Stimulated activated CD8-positive, alpha-beta memory T cell treated with anti-CD3 and anti-CD28 coated beads, Interleukin-7, amount 100 ng/mL, for 4 hours (primary cell): ENCODE results near the gene ECT2L.

Source experiments
- DNase-seq, 2 donors: peaks; one replicate each; pipeline ENCODE4 v3.0.0-alpha.2; 2020; ENCODE audit warnings: low read depth in 2 of 2

The ECT2L gene

GRCh38 chr6:138862456-138862855, 66.6 kb downstream of the ECT2L start:
- DNase-seq: no peak

GRCh38 chr6:138863321-138863720, 67.4 kb downstream of the ECT2L start:
- no peak for DNase-seq

GRCh38 chr6:138864343-138864890, 68.5 kb downstream of the ECT2L start:
- DNase-seq: no peak

- no peak for DNase-seq
Measured at GRCh38 chr6:138865480-138866109, 69.7 kb downstream of the ECT2L start.

- DNase-seq: no peak
Measured at GRCh38 chr6:138868181-138868580, 72.3 kb downstream of the ECT2L start.

- DNase-seq: no peak
Measured at GRCh38 chr6:138869398-138869797, 73.5 kb downstream of the ECT2L start.

GRCh38 chr6:138873191-138873590, 77.3 kb downstream of the ECT2L start:
- no peak for DNase-seq

- no peak for DNase-seq
Measured at GRCh38 chr6:138882369-138883017, 86.6 kb downstream of the ECT2L start.

GRCh38 chr6:138885156-138885819, 89.4 kb downstream of the ECT2L start:
- no peak for DNase-seq

- DNase-seq: no peak
Measured at GRCh38 chr6:138891255-138891986, 95.5 kb downstream of the ECT2L start.

GRCh38 chr6:138896104-138896756, 100.3 kb downstream of the ECT2L start:
- DNase-seq: no peak

GRCh38 chr6:138897031-138897430, 101.1 kb downstream of the ECT2L start:
- no peak for DNase-seq

GRCh38 chr6:138907167-138907566, 111.3 kb downstream of the ECT2L start:
- DNase-seq: no peak

GRCh38 chr6:138909511-138909910, 113.6 kb downstream of the ECT2L start:
- DNase-seq: no peak

GRCh38 chr6:138909975-138910374, 114.1 kb downstream of the ECT2L start:
- no peak for DNase-seq

- DNase-seq: no peak
Measured at GRCh38 chr6:138912308-138912707, 116.4 kb downstream of the ECT2L start.

- DNase-seq: no peak
Measured at GRCh38 chr6:138914701-138915100, 118.8 kb downstream of the ECT2L start.

GRCh38 chr6:138920906-138921305, 125.0 kb downstream of the ECT2L start:
- DNase-seq: no peak

GRCh38 chr6:138923561-138923960, 127.7 kb downstream of the ECT2L start:
- no peak for DNase-seq

- DNase-seq: no peak
Measured at GRCh38 chr6:138925806-138926205, 129.9 kb downstream of the ECT2L start.

GRCh38 chr6:138926579-138926978, 130.7 kb downstream of the ECT2L start:
- no peak for DNase-seq

GRCh38 chr6:138931660-138932059, 135.8 kb downstream of the ECT2L start:
- DNase-seq: no peak
